GM18502 (cell line): ENCODE results near the gene RPL31.

ENCODE experiments used
- ATAC-seq: cut with Tn5 transposase; IDR thresholded peaks from one replicate; pipeline ENCODE4 v1.9.1; 2021; ENCODE audit warnings: mild to moderate bottlenecking; ENCODE audit not compliant: unreplicated experiment, poor library complexity

Gene RPL31

DNA sequence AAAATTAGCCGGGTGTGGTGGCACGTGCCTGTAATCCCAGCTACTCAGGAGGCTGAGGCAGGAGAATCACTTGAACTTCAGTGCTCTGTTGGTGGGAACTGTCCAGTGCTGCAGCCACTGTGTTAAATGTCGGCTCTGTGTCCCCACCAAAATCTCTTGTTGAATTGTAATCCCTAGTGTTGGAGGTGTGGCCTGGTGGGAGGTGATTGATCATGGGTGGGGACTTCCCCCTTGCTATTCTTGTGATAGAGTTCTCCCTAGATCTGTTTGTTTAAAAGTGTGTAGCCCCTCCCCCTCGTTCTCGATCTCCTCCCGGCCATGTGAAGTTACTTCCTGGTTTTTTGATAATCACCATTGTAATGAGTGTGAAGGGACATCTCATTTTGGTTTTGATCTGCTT lies 9.8 kb upstream of the RPL31 start:
- no peak for ATAC-seq

DNA sequence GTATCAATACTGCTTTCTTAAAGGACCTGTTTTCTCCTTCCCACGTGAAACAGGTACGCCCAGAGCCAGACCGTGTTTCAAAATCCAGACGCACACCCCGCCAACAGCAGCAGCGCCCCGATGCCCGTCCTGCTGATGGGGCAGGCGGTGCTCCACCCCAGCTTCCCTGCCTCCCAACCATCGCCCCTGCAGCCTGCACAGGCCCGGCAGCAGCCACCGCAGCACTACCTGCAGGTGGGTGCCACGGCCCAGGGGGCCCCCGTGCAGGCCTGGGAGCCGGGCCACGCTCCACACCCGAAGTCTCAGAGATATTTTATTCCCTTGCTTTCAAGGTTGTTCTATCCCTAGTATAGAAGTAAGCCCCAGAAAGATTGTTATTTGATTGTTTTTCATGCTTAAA lies 8.8 kb upstream of the RPL31 start:
- ATAC-seq: no peak

DNA sequence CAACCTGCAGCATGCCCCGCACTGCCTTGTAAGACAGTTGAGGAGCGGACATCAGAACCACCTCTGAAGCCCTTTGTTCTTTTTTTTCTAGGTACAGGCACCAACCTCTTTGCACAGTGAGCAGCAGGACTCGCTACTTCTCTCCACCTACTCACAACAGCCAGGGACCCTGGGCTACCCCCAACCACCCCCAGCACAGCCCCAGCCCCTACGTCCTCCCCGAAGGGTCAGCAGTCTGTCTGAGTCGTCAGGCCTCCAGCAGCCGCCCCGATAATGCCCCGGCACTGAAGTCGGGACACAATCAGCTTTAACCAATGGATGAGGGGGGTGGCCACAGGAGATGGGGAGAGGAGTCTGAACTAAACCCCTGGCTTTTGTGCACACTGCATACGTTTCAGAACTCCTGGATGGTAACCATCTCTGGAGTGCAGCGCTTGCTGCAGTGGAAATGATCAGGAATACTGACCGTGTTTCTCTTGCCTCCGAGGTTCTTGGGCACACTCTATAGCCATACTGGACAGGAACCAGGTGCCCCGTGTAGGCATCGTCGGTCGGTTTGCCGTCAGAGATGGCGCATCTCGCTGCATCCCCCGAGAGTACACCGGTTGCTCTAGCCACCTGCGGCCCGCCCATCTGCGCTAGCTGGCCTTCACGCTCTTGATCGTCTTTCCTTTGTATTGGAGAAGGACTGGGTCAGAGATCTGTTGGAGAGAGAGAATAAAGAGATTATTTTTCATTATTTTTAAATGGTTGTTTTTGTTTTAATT lies 6.6 kb upstream of the RPL31 start:
- ATAC-seq: no peak

DNA sequence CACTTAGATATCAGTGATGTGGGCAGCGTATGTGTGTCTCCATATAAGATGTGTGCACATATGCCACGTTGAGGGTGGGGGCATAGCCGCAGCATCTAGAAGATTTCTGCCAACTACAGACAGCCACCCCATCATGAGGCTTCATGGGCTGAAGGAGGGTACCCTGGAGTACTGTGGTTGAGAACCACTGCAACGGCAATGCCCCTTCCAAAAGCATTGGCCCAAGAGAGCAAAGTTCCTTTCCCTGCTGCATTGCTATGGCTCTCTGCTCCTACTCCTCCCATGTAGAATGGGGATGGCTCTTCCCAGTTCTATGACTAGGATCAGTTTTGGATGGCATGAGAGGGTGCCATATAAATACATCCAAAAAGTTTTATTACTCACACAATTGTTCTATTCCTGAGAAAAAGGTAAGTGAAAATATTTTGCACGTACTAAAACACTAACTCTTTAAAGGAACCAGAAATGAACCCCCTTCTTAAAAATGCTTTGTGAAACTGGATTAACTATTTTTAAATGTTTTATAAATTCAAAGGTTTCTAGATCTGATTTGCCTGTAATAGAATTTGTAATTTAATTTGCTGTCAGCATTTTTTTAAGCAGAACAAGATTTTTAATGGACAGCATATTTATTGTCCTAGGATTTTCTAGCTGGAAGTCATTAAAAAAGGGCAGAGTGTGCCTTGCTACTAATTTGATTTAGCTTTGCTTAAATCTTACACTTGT lies 4.4 kb upstream of the RPL31 start:
- no peak for ATAC-seq

DNA sequence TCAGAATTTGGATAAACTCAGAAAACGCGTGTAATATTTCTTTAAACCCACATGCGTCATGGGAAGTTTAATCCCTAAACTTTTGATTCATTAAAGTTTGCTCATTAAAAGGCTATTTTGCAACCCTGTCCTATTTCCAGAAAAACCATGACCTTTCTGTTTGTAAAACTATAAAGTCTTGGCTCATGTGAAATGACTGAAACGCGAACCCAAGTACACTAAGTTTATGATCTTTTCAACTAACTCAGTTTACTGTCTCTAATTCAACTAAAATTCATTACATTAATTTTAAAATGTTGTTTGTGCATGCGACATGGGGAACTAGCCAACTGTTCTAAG lies 3.9 kb upstream of the RPL31 start:
- ATAC-seq: no peak

DNA sequence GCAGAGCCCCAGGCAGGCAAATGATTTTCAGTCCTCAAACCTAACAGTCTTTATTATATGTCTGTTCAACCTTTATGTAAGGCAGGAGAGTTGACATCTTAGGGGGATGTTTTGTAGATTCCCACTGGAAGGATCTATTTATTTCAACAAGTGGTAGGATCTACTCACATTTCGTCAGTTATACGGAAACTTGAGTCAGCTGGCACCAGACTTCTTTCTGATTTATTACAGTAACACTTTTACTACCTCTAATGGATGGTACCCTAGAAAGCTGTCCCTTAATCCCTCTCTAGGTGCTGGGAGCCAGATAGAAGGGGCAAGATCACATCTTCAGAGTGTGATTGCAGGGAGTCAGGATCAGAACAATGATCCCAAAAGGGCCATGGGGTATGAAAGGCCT lies 2.1 kb upstream of the RPL31 start:
- ATAC-seq: no peak

DNA sequence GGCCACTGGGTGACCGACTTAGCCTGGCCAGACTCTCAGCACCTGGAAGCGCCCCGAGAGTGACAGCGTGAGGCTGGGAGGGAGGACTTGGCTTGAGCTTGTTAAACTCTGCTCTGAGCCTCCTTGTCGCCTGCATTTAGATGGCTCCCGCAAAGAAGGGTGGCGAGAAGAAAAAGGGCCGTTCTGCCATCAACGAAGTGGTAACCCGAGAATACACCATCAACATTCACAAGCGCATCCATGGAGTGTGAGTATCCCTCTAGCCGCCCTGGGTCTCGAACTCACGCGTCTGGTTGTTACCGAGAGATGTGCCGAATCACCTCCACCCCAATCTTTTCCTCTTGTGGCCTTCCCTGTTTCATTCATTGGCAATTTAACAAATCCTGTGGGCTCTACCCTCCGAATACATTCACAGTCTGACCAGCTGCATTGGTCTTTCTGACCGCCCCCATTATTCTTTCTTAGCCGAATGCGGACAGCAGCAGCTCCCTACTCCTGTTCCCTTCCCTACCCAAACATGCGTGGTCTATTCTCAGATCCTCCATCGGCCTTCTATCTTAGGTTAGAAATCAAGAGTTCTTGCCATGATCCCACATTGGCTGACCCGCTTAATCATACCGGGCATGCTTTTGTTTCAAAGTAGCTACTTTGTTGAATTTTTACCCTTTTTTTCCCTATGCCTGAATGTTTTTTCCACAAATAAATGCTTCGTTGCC lies 631 bp downstream of the RPL31 start:
- no peak for ATAC-seq

DNA sequence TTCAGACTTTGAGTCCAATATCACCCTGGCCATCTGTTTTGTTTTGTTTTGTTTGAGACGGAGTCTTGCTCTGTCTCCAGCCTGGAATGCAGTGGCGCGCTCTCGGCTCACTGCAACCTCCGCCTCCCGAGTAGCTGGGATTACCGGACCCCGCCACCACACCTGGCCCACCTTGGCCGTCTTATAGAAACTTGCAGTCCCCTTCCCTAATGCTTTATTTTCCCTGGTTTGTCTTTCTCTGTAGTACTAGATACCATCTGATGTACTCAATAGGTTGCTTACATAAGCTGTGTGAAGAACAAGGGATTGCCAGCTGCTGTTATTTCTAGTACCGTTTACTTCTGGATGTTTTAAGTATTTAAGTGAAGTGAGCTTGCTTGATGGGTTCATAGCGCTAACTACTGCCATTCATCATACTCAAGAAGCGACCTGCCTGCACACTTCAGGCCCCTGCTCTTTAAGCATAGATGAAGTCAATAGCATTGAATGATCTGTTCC lies 1.2 kb downstream of the RPL31 start:
- ATAC-seq: no peak

DNA sequence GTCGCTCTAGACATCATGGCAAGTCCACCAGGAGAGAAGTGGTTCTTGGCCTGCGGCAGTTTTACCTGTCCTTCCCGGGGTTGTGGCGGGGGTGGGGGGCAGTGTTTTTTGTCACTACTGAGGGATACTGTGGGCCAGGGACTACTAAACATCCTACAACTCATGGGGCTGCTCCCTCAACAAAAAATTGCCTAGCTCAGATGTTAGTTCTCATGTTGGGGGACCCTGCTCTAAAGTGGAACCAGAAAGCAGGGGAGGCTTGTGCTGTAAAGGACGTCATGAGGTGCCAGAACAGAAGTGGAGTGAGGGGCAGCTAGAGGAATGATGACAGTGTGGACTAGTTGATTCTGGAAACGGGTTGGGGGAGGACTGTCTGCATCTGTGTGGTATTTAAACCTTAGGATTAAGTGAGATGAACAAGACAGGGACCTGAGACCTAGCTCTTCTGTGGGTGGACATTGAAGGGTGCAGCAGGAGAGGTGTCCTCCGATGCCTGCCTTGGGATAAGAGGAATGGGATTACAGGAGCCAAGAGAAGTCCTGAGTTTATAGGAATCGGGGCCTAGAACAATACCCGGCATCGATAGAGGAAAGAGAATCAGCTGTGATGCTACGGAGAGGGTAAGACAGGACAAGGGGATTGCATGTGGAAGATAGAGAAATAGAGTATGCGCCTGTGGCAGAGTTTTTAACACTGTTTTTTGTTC lies 2.7 kb downstream of the RPL31 start:
- no peak for ATAC-seq

DNA sequence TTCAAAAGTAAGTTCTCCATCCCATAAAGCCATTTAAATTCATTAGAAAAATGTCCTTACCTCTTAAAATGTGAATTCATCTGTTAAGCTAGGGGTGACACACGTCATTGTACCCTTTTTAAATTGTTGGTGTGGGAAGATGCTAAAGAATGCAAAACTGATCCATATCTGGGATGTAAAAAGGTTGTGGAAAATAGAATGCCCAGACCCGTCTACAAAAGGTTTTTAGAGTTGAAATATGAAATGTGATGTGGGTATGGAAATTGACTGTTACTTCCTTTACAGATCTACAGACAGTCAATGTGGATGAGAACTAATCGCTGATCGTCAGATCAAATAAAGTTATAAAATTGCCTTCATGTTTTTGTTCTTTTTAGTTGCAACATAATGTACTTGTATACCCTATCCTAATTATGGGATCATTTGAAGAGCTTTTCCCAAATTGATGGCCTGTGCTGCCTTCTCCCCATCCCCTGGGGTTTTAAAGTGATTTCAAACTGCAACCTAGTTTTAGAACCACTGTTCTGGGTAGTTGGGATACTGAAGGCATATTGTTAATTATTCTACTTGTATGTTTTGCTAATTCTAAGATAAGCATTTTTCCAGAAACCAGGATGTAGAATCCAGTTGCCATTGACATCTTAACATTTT lies 4.1 kb downstream of the RPL31 start:
- ATAC-seq: no peak

DNA sequence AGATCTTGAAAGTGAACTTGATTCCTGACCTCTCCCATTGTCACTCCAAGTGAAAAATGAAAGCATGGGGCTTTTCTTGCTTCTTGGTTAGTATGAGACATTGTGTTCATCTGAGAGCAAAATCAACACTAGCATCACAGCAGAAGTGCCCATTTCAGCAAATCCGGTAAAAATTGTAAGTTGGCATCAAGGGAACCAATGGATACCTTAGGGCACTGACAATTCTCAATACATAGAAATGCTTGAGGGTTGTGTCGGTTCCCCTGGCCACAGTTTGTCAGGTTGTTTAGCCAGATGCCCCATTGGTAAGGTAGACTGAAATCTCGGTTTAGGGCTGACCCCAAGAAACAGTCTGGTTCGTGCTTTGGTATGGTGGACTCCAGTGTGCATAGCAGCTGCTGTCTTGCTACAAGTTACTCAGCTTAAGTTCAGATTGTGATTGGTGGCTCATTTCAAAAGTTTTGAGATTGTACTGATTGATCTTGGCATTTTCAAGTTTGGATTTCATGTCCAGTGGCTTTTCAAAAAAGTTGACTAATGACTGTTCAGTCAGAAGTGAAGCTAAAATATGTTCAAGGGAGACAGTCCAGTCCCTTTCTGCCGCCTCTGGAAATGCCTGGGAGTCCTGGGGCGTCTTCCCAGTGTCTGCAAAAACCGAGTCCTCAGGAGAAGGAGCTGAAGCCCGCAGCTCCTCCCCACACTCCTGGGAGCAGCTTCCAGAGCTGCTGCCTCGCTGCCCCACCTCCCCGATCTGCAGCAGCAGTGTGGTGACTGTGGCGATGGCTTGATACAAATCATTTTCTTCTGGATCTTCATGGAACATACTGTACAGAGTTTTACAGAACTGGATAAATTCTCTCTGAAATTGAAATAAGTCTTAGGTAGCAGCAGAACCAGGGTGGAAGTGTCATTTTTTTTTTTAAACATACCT lies 5.6 kb downstream of the RPL31 start:
- ATAC-seq: no peak

DNA sequence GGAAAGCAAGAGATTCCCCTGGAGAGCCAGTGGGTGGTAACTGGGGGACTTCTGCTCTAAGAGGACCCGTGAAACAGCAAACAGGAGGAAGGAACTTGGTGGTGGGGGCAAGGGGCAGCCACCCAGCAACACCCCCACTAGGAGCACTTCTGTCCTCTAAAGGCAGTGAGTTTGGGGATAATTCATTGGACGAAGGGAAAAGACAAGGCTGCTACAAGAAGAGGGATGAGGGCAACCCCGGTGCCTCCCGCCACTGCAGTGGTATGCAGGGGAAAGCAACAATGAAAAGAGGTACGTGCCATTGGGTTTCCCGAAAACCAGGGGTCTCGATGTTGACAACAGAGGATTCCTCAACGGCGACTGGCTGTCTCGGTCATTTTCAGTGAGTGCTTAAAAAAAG lies 9.1 kb downstream of the RPL31 start:
- ATAC-seq: no peak

DNA sequence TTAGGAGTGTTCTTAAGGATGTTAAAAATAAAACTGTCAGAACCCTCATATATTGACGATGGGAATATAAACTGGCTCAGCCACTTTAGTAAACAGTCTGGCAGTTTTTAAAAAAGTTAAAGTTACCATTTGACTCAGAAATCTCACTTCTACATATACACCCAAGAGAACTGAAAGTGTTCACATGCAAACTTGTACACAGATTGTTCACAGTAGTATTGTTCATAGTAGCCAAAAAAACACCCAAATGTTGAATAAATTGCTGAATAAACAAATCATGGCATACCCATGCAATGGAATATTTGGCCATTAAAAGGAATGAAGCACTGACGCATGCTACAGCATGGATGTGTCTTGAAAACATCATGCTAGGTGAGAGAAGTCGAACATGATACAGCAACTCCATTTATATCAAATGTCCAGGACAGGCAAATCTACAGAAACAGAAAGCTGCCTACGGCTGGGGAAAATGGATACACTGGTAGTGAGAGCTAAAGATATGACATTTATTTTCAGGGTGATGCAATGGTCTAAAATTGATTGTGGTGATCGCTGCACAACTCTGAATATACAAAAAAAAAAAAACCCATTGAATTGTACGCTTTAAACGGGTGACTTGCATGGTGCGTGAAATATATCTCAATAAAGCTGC lies 10.1 kb downstream of the RPL31 start:
- peak; percentile 83 for ATAC-seq

DNA sequence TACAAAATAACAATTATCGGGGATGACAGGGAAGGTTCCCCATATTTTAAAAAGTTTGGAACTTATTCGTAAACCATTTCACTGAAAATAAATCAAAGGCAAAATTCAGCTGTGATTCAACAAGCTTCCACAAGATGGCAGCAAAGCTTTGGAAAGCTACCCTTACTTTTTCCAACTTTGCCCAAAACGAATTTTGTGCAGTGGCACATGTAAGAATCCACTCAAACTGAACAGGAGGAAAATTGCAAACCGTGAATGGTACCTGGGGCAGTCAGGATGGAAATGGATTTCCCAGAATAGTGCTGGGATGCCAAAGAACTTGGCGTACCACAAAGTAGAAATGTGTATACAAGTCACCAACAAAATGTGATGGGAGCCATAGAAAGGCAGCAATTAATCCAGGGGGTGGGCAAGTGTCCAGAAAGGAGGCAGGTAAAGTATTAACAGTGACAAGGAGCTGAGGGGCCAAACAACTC lies 10.7 kb downstream of the RPL31 start:
- no peak for ATAC-seq

DNA sequence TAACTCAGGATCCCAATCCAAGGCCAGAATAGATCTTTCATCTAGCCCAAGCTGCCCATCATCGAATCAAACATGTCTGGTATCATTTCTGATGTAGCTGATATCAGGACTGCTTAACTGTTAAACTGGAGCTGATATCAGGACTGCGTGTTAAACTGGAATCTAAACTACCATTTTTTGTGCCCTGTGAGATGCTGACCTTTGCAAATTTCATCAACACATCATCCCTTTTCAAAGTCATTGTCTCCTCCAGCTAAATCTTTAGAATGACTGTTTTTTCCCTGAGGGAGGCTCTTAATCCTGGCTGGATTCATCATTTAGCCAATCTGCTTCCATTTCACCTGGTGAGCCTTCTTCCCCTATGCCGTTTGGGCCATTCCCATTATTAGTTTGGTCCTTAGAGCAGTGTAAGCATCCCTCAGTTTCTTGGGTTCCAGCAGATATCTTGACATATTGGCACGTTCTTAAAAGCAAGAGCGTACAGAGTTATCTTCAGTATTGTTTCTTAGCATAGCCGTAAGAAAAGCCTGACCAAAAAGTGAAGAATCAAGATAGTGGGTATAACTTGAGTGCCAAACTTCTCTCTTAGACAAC lies 12.3 kb downstream of the RPL31 start:
- ATAC-seq: no peak

DNA sequence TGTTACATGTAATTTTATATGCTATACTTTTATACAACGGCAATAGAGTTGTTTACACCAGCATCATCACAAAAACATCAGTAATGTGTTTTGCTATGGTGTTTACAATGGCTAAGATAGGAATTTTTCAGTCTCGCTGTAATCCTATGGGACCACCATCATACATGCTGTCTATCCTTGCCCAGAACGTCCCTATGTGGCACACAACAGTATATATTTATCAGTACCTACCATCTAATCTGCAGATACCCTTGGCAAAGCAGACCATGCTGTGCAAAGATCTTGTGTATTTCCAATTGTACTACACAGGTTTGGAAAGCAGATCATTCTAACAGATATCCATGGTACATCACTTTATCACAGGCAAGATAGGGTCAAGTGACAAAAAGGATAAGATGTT lies 15.3 kb downstream of the RPL31 start:
- ATAC-seq: no peak

DNA sequence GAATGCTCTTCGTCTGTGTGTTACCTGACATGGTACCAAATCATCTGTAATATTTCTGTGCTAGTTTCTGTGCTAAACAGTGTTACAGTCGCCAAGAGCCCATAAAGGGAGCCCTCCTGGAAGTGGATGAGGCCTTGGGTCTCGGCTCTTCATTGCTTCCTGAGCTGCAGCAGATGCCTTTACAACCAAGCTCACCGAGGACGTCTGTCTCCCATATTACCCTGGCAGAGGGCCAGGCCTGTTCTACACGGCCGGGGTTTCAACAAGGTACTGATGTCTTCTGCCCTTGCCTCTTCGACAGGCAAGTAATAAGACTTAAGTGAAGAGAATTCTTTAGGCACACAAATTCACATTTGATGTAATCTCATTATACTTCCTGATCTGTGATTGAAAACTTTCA lies 16.8 kb downstream of the RPL31 start:
- ATAC-seq: no peak

DNA sequence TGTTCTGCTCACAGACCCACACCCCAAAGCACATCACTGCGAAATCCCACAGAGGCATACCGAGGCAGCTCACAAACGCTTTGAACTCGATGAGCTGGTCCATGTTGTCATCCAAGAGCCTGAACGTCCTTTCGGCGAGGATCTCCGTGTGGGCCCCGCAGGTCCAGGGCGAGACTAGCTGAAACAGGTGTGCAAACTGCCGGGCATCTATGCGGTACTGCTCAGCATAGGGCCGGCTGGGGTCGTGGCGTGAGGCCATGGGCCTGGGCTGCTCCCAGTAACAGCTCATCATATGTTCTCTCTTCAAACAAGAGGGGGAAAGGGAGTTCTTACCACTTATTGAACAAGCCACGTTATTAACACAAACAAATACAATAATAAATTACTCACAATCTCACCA lies 20.1 kb downstream of the RPL31 start:
- no peak for ATAC-seq
